ENCODE data around the gene RBM8A. TPM values are rescaled to one million over a fixed set of nuclear protein-coding genes. Genes with fewer than 3 reads are reported as not detected.

Gene RBM8A
- total and polyA plus RNA-seq, 7 experiments from 2014 or later, result 115 to 182 (median 140) TPM

GRCh38 chr1:145887631-145888030 is 39.7 kb downstream of the RBM8A start:
- ChIA-PET CTCF (interaction anchor here (1.0 kb wide), 1 partner anchor 124 kb away, joined by 3 read pairs; no protein-coding TSS in a partner anchor), POLR2A (no interaction called here)
- H3K4me3 Mint-ChIP-seq, result peak overlapping the region in 4 of 10 donors; percentile 16 to 43 (median 31)
- H3K36me3 Mint-ChIP-seq, result no peaks in the 10 kb centered on the region
- peaks cover 9 to 22% (median 12%) of the 10 kb centered on the region in 7 donors for H3K4me1 Mint-ChIP-seq
- peaks cover 6 to 33% (median 20%) of the 10 kb centered on the region in 5 donors for H3K27me3 Mint-ChIP-seq
- Histone ChIP-seq H3K27me3 (ENCODE audit: control insufficient read depth in 2 of 2, insufficient read depth in 2 of 2, low read length in 2 of 2) (no peaks in the 10 kb centered on the region), H3K4me1 (ENCODE audit: control insufficient read depth in 2 of 2, insufficient read depth in 2 of 2, low read length in 2 of 2) (peaks cover 5 to 9% of the 10 kb centered on the region in 2 donors), H3K9me3 (ENCODE audit: control insufficient read depth in 2 of 3, low read length in 3 of 3) (no peaks in the 10 kb centered on the region), H3K4me3 (ENCODE audit: low read length) (no peak overlapping the region), H3K27ac (ENCODE audit: low read depth, low read length) (no peak overlapping the region), H3K36me3 (ENCODE audit: control insufficient read depth in 2 of 3, insufficient read depth in 3 of 3, low read length in 3 of 3) (no peaks in the 10 kb centered on the region)
- no peak for DNase-seq
- ATAC-seq, result no peak
- intact Hi-C loops (cut with micrococcal nuclease), result loop anchor here in 1 of 2 donors (2.0 kb wide), 1 partner anchor 29 kb away; the partner anchor contains the start of gene PIAS3
- no peaks in the 10 kb centered on the region for H3K9me3 Mint-ChIP-seq
- H3K27ac Mint-ChIP-seq, result peak overlapping the region in 1 of 9 donors; percentile 32

GRCh38 chr1:145886816-145887215 is 40.5 kb downstream of the RBM8A start:
- POLR2A ChIA-PET, result interaction anchor here (1.1 to 1.6 kb wide), 2 partner anchors 71 to 93 kb away, joined by 3 to 4 read pairs; partner anchors contain the start of gene LIX1L
- no peaks in the 10 kb centered on the region for H3K36me3 ChIP-seq (ENCODE audit: control insufficient read depth in 2 of 3, insufficient read depth in 3 of 3, low read length in 3 of 3)
- Mint-ChIP-seq H3K27ac (no peak overlapping the region), H3K4me1 (peaks cover 9 to 22% (median 12%) of the 10 kb centered on the region in 7 donors), H3K4me3 (peak overlapping the region; percentile 55 to 93 (median 71)), H3K9me3 (no peaks in the 10 kb centered on the region), H3K27me3 (peaks cover 6 to 36% (median 20%) of the 10 kb centered on the region in 5 donors), H3K36me3 (no peaks in the 10 kb centered on the region)
- no peak overlapping the region for H3K27ac ChIP-seq (ENCODE audit: low read depth, low read length)
- H3K9me3 ChIP-seq (ENCODE audit: control insufficient read depth in 2 of 3, low read length in 3 of 3), result no peaks in the 10 kb centered on the region
- DNase-seq (no peak), ATAC-seq (no peak)
- CTCF ChIA-PET, result interaction anchor here (1.0 kb wide), 1 partner anchor 125 kb away, joined by 3 read pairs; no protein-coding TSS in a partner anchor
- no peak overlapping the region for H3K4me3 ChIP-seq (ENCODE audit: low read length)
- intact Hi-C loops (cut with micrococcal nuclease), result loop anchor here in 1 of 2 donors (2.0 kb wide), 1 partner anchor 28 kb away; the partner anchor contains the start of gene PIAS3
- H3K4me1 ChIP-seq (ENCODE audit: control insufficient read depth in 2 of 2, insufficient read depth in 2 of 2, low read length in 2 of 2), result peaks cover 5 to 9% of the 10 kb centered on the region in 2 donors
- no peaks in the 10 kb centered on the region for H3K27me3 ChIP-seq (ENCODE audit: control insufficient read depth in 2 of 2, insufficient read depth in 2 of 2, low read length in 2 of 2)

GRCh38 chr1:145886390-145886789 is 40.9 kb downstream of the RBM8A start:
- no peak for DNase-seq
- H3K27me3 ChIP-seq (ENCODE audit: control insufficient read depth in 2 of 2, insufficient read depth in 2 of 2, low read length in 2 of 2), result no peaks in the 10 kb centered on the region
- no peaks in the 10 kb centered on the region for H3K9me3 Mint-ChIP-seq
- CTCF ChIA-PET, result interaction anchor here (1.3 to 1.5 kb wide), 2 partner anchors 27 to 121 kb away, joined by 3 read pairs; no protein-coding TSS in a partner anchor
- no peak overlapping the region for H3K27ac ChIP-seq (ENCODE audit: low read depth, low read length)
- H3K36me3 Mint-ChIP-seq, result no peaks in the 10 kb centered on the region
- H3K4me3 Mint-ChIP-seq, result peak overlapping the region; percentile 73 to 93 (median 88)
- POLR2A ChIA-PET, result interaction anchor here (1.1 to 1.6 kb wide), 3 partner anchors 41 to 94 kb away, joined by 3 to 5 read pairs (median 4); partner anchors contain the start of genes LIX1L and RBM8A
- H3K9me3 ChIP-seq (ENCODE audit: control insufficient read depth in 2 of 3, low read length in 3 of 3), result no peaks in the 10 kb centered on the region
- no peaks in the 10 kb centered on the region for H3K36me3 ChIP-seq (ENCODE audit: control insufficient read depth in 2 of 3, insufficient read depth in 3 of 3, low read length in 3 of 3)
- ATAC-seq, result no peak
- intact Hi-C loops (cut with micrococcal nuclease), result loop anchor here in 1 of 2 donors (2.0 kb wide), 1 partner anchor 28 kb away; the partner anchor contains the start of gene PIAS3
- peaks cover 6 to 36% (median 20%) of the 10 kb centered on the region in 5 donors for H3K27me3 Mint-ChIP-seq
- H3K4me3 ChIP-seq (ENCODE audit: low read length), result peak overlapping the region; percentile 60
- H3K4me1 Mint-ChIP-seq, result peaks cover 9 to 22% (median 12%) of the 10 kb centered on the region in 7 donors
- peaks cover 5 to 9% of the 10 kb centered on the region in 2 donors for H3K4me1 ChIP-seq (ENCODE audit: control insufficient read depth in 2 of 2, insufficient read depth in 2 of 2, low read length in 2 of 2)
- H3K27ac Mint-ChIP-seq, result peak overlapping the region in 2 of 9 donors; percentile 18 to 21

- H3K4me1 ChIP-seq (ENCODE audit: control insufficient read depth in 2 of 2, insufficient read depth in 2 of 2, low read length in 2 of 2), result peaks cover 5 to 9% of the 10 kb centered on the region in 2 donors
- peak; percentile 99 for ATAC-seq
- Mint-ChIP-seq H3K27me3 (peaks cover 6 to 39% (median 20%) of the 10 kb centered on the region in 5 donors), H3K9me3 (no peaks in the 10 kb centered on the region), H3K36me3 (no peaks in the 10 kb centered on the region), H3K27ac (peak within 1 kb of the TSS in 6 of 9 donors; percentile 6 to 79 (median 39)), H3K4me1 (peaks cover 9 to 22% (median 12%) of the 10 kb centered on the region in 7 donors), H3K4me3 (peak within 1 kb of the TSS; percentile 73 to 93 (median 88))
- ChIA-PET POLR2A (interaction anchor here (0.7 to 1.6 kb wide), 6 partner anchors 12 to 94 kb away, joined by 3 to 5 read pairs (median 4); partner anchors contain the start of genes LIX1L and RBM8A), CTCF (interaction anchor here (1.3 to 1.5 kb wide), 2 partner anchors 27 to 122 kb away, joined by 3 read pairs; no protein-coding TSS in a partner anchor)
- peak; percentile 73 to 87 (median 87) for DNase-seq
- H3K36me3 ChIP-seq (ENCODE audit: control insufficient read depth in 2 of 3, insufficient read depth in 3 of 3, low read length in 3 of 3), result no peaks in the 10 kb centered on the region
- no peaks in the 10 kb centered on the region for H3K9me3 ChIP-seq (ENCODE audit: control insufficient read depth in 2 of 3, low read length in 3 of 3)
- no peak within 1 kb of the TSS for H3K27ac ChIP-seq (ENCODE audit: low read depth, low read length)
- H3K4me3 ChIP-seq (ENCODE audit: low read length), result peak within 1 kb of the TSS; percentile 60
- H3K27me3 ChIP-seq (ENCODE audit: control insufficient read depth in 2 of 2, insufficient read depth in 2 of 2, low read length in 2 of 2), result no peaks in the 10 kb centered on the region
- intact Hi-C loops (cut with micrococcal nuclease), result loop anchor here (1.0 to 2.0 kb wide), 3 partner anchors 27 to 33 kb away; partner anchors contain the start of genes PIAS3 (in 2 of the 2) and PEX11B (in 1 of the 2)
Measured at GRCh38 chr1:145885738-145886287, 41.5 kb downstream of the RBM8A start, which contains the start of gene ANKRD35. Gene ANKRD35, minus strand, starts transcription at chr1:145885866. Its CDS starts 108 bp downstream, at chr1:145885758.

GRCh38 chr1:145884675-145885074 is 42.6 kb downstream of the RBM8A start:
- CTCF ChIA-PET, result interaction anchor here (1.7 kb wide), 1 partner anchor 26 kb away, joined by 5 read pairs; the partner anchor contains the start of gene PIAS3
- H3K27me3 Mint-ChIP-seq, result peaks cover 6 to 47% (median 20%) of the 10 kb centered on the region in 5 donors
- DNase-seq (no peak), ATAC-seq (no peak)
- Histone ChIP-seq H3K27me3 (ENCODE audit: control insufficient read depth in 2 of 2, insufficient read depth in 2 of 2, low read length in 2 of 2) (no peaks in the 10 kb centered on the region), H3K27ac (ENCODE audit: low read depth, low read length) (no peak overlapping the region), H3K36me3 (ENCODE audit: control insufficient read depth in 2 of 3, insufficient read depth in 3 of 3, low read length in 3 of 3) (no peaks in the 10 kb centered on the region), H3K9me3 (ENCODE audit: control insufficient read depth in 2 of 3, low read length in 3 of 3) (no peaks in the 10 kb centered on the region), H3K4me1 (ENCODE audit: control insufficient read depth in 2 of 2, insufficient read depth in 2 of 2, low read length in 2 of 2) (peaks cover 5 to 9% of the 10 kb centered on the region in 2 donors), H3K4me3 (ENCODE audit: low read length) (no peak overlapping the region)
- peaks cover 9 to 22% (median 12%) of the 10 kb centered on the region in 7 donors for H3K4me1 Mint-ChIP-seq
- intact Hi-C loops (cut with micrococcal nuclease), result loop anchor here in 1 of 2 donors (1.0 to 2.0 kb wide), 2 partner anchors 25 to 34 kb away; partner anchors contain the start of genes PEX11B and PIAS3
- POLR2A ChIA-PET, result interaction anchor here (0.6 to 1.3 kb wide), 3 partner anchors 25 to 64 kb away, joined by 3 to 4 read pairs (median 4); no protein-coding TSS in a partner anchor
- peak overlapping the region in 2 of 9 donors; percentile 6 to 68 for H3K27ac Mint-ChIP-seq
- H3K4me3 Mint-ChIP-seq, result peak overlapping the region in 8 of 10 donors; percentile 73 to 93 (median 88)
- H3K9me3 Mint-ChIP-seq, result no peaks in the 10 kb centered on the region
- no peaks in the 10 kb centered on the region for H3K36me3 Mint-ChIP-seq

- ChIA-PET POLR2A (interaction anchor here (1.0 to 2.5 kb wide), 2 partner anchors 9 to 20 kb away, joined by 3 to 9 read pairs; partner anchors contain the start of gene PIAS3), CTCF (interaction anchor here (4.5 kb wide), 1 partner anchor 34 kb away, joined by 19 read pairs; the partner anchor contains the start of gene NUDT17)
- Histone ChIP-seq H3K27me3 (ENCODE audit: control insufficient read depth in 2 of 2, insufficient read depth in 2 of 2, low read length in 2 of 2) (no peaks in the 10 kb centered on the region), H3K9me3 (ENCODE audit: control insufficient read depth in 2 of 3, low read length in 3 of 3) (no peaks in the 10 kb centered on the region), H3K36me3 (ENCODE audit: control insufficient read depth in 2 of 3, insufficient read depth in 3 of 3, low read length in 3 of 3) (no peaks in the 10 kb centered on the region), H3K4me1 (ENCODE audit: control insufficient read depth in 2 of 2, insufficient read depth in 2 of 2, low read length in 2 of 2) (no peaks in the 10 kb centered on the region), H3K4me3 (ENCODE audit: low read length) (no peak overlapping the region), H3K27ac (ENCODE audit: low read depth, low read length) (no peak overlapping the region)
- H3K36me3 Mint-ChIP-seq, result no peaks in the 10 kb centered on the region
- DNase-seq, result no peak
- H3K4me1 Mint-ChIP-seq, result peaks cover under 1 to 8% (median 3%) of the 10 kb centered on the region in 7 donors
- H3K4me3 Mint-ChIP-seq, result no peak overlapping the region
- H3K27me3 Mint-ChIP-seq, result peaks cover 6 to 62% (median 17%) of the 10 kb centered on the region in 5 donors
- H3K27ac Mint-ChIP-seq, result no peak overlapping the region
- intact Hi-C loops (cut with micrococcal nuclease), result no loop called here
- ATAC-seq, result no peak
- H3K9me3 Mint-ChIP-seq, result no peaks in the 10 kb centered on the region
Measured at GRCh38 chr1:145879775-145880174, 47.5 kb downstream of the RBM8A start.

Data from naive thymus-derived CD4-positive, alpha-beta T cell (primary cell).